ENCODE results near the gene APPL2. TPM values are rescaled to one million over a fixed set of nuclear protein-coding genes. Genes with fewer than 3 reads are reported as not detected.

Gene APPL2
- total and polyA plus RNA-seq, 2 donors (not counting 1 experiment from before 2014, with no cell fraction given), result 20.5 to 58.3 TPM

Other genes with a start within 250 kb of the APPL2 start
- 15.3 and 21.2 TPM in 2 replicates for gene NOPCHAP1, start 249.9 kb downstream of the APPL2 start, total RNA-seq
- 2.8 and 3.2 TPM in 2 replicates for gene NOPCHAP1, start 249.9 kb downstream of the APPL2 start, polyA plus RNA-seq
- gene ALDH1L2, start 151.7 kb downstream of the APPL2 start, total RNA-seq, result 0.32 and 0.46 TPM in 2 replicates
- gene ALDH1L2, start 151.7 kb downstream of the APPL2 start, polyA plus RNA-seq, result 0.04 and 0.13 TPM in 2 replicates
- 240 and 247 TPM in 2 replicates for gene WASHC4, start 128.4 kb downstream of the APPL2 start, total RNA-seq
- gene WASHC4, start 128.4 kb downstream of the APPL2 start, polyA plus RNA-seq, result 55.2 and 79.5 TPM in 2 replicates
- 7.9 and 12.9 TPM in 2 replicates for gene C12orf75, start 94.5 kb upstream of the APPL2 start, total RNA-seq
- 8.5 and 15.3 TPM in 2 replicates for gene C12orf75, start 94.5 kb upstream of the APPL2 start, polyA plus RNA-seq

Data from B cell (primary cell).